ENCODE data around the gene PIGT. TPM values are rescaled to one million over a fixed set of nuclear protein-coding genes. Genes with fewer than 3 reads are reported as not detected.

PIGT gene
- total RNA-seq, 1 experiment from 2014 or later, result 73.9 TPM

- H3K4me3 Mint-ChIP-seq, result no peak overlapping the region; a peak in 1 of 5 replicates
- H4K20me1 ChIP-seq (ENCODE audit: control insufficient read depth, insufficient read depth, insufficient read length), result no peaks in the 10 kb centered on the region
- no peak overlapping the region for H3K4me2 ChIP-seq (ENCODE audit: insufficient read depth, insufficient read length, low read length)
- H4K91ac ChIP-seq (ENCODE audit: insufficient read length, low read depth, low read length), result no peak overlapping the region
- no peaks in the 10 kb centered on the region for H3K79me1 ChIP-seq (ENCODE audit: insufficient read depth, low read depth, low read length, poor library complexity, severe bottlenecking)
- no peak overlapping the region for H3T11ph ChIP-seq (ENCODE audit: low read length)
- no peak for DNase-seq
- H3K23me2 ChIP-seq (ENCODE audit: insufficient read length, low read depth, low read length, poor library complexity, severe bottlenecking), result peaks cover 7% of the 10 kb centered on the region
- no peak overlapping the region for H2AK5ac ChIP-seq (ENCODE audit: insufficient read length, low read length)
- no peak overlapping the region for H3K4ac ChIP-seq (ENCODE audit: low read depth, low read length)
- WGBS (ENCODE audit: extremely low coverage, insufficient read length, low lambda C conversion rate), result no CpG with 5 or more reads among the region's 8 CpGs
- no peak overlapping the region for H2BK120ac ChIP-seq (ENCODE audit: low read depth, low read length, poor library complexity, severe bottlenecking)
- no peaks in the 10 kb centered on the region for H3K9me3 Mint-ChIP-seq
- H3K56ac ChIP-seq (ENCODE audit: insufficient read length, low read depth, low read length), result no peak overlapping the region
- no peak overlapping the region for H3K9ac ChIP-seq (ENCODE audit: extremely low read depth, insufficient read length, low read length)
- H2AFZ ChIP-seq (ENCODE audit: low read length), result no peak overlapping the region
- no peaks in the 10 kb centered on the region for H3K9me3 ChIP-seq (ENCODE audit: control insufficient read depth, low read depth, low read length)
- H3K4me1 Mint-ChIP-seq, result peaks cover 8 to 9% of the 10 kb centered on the region in 2 experiments
- no peaks in the 10 kb centered on the region for H3K27me3 ChIP-seq (ENCODE audit: insufficient read depth, low read length)
- no peaks in the 10 kb centered on the region for H3K27me3 Mint-ChIP-seq (ENCODE audit: low read depth)
- no peak overlapping the region for H3K27ac Mint-ChIP-seq
- no peak overlapping the region for H2BK15ac ChIP-seq (ENCODE audit: low read depth, low read length)
- no peak overlapping the region for H2BK20ac ChIP-seq (ENCODE audit: low read depth, low read length, poor library complexity, severe bottlenecking)
- H3K27ac ChIP-seq (ENCODE audit: insufficient read length, low read depth, low read length), result no peak overlapping the region
- H4K5ac ChIP-seq (ENCODE audit: insufficient read length, low read depth, low read length), result no peak overlapping the region
- H3K23ac ChIP-seq (ENCODE audit: insufficient read length, low read depth, low read length), result no peak overlapping the region
- no peak overlapping the region for H3K14ac ChIP-seq (ENCODE audit: insufficient read depth, low read length)
- H3K18ac ChIP-seq (ENCODE audit: insufficient read length, low read depth, low read length), result no peak overlapping the region
- no peak overlapping the region for H2BK12ac ChIP-seq (ENCODE audit: insufficient read length, low read depth, low read length)
- no peak for TF ChIP-seq CTCF (conservative IDR thresholded peaks at IDR 0.05)
- H3K4me1 ChIP-seq (ENCODE audit: insufficient read depth, low read length), result no peaks in the 10 kb centered on the region; the same call in 1 of the 2 replicates
- peaks cover 2% of the 10 kb centered on the region; the same call in 1 of the 2 replicates for H3K79me2 ChIP-seq (ENCODE audit: insufficient read depth, low read length)
- H4K8ac ChIP-seq (replicated peaks; ENCODE audit: insufficient read length, low read depth, low read length), result no peak overlapping the region
- no peak overlapping the region for H2BK5ac ChIP-seq (ENCODE audit: insufficient read length, low read length)
- H3K36me3 Mint-ChIP-seq (ENCODE audit: insufficient read depth in 1 of 3, low read depth in 3 of 3), result peaks cover 27 to 49% (median 43%) of the 10 kb centered on the region in 3 experiments; a peak in 6 of 7 replicates
These were observed 4.2 kb downstream of the PIGT start for GRCh38 chr20:45420125-45420524.

All from H9 (cell line).